Measurements from ENCODE around the gene HCN1.

GRCh38 chr5:45695804-45696156, 400 bp downstream of the HCN1 start:
- TF ChIP-seq ZNF253 (CRISPR knock-in tag; IDR thresholded peaks at IDR 0.05; ENCODE audit: borderline replicate concordance) (no peak), FOXK1 (CRISPR knock-in tag; IDR thresholded peaks at IDR 0.05; ENCODE audit: borderline replicate concordance, low read depth) (no peak), CEBPZ (IDR thresholded peaks at IDR 0.05; ENCODE audit: low read length) (no peak), ZNF761 (CRISPR knock-in tag; conservative IDR thresholded peaks at IDR 0.05) (no peak), CAMTA2 (CRISPR knock-in tag; IDR thresholded peaks at IDR 0.05; ENCODE audit: borderline replicate concordance) (no peak), ZNF367 (CRISPR knock-in tag; IDR thresholded peaks at IDR 0.05; ENCODE audit: borderline replicate concordance) (no peak), MAZ (IDR thresholded peaks at IDR 0.05; ENCODE audit: borderline replicate concordance, low read depth, low read length) (no peak), MAZ (CRISPR knock-in tag; IDR thresholded peaks at IDR 0.05; ENCODE audit: low read depth) (no peak)
- TF ChIP-seq, protein P1, sequence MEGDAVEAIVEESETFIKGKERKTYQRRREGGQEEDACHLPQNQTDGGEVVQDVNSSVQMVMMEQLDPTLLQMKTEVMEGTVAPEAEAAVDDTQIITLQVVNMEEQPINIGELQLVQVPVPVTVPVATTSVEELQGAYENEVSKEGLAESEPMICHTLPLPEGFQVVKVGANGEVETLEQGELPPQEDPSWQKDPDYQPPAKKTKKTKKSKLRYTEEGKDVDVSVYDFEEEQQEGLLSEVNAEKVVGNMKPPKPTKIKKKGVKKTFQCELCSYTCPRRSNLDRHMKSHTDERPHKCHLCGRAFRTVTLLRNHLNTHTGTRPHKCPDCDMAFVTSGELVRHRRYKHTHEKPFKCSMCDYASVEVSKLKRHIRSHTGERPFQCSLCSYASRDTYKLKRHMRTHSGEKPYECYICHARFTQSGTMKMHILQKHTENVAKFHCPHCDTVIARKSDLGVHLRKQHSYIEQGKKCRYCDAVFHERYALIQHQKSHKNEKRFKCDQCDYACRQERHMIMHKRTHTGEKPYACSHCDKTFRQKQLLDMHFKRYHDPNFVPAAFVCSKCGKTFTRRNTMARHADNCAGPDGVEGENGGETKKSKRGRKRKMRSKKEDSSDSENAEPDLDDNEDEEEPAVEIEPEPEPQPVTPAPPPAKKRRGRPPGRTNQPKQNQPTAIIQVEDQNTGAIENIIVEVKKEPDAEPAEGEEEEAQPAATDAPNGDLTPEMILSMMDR (CRISPR knock-in tag; IDR thresholded peaks at IDR 0.05) = no peak

All from HepG2 (cell line).